ENCODE data around the gene DHRS9.

DNA sequence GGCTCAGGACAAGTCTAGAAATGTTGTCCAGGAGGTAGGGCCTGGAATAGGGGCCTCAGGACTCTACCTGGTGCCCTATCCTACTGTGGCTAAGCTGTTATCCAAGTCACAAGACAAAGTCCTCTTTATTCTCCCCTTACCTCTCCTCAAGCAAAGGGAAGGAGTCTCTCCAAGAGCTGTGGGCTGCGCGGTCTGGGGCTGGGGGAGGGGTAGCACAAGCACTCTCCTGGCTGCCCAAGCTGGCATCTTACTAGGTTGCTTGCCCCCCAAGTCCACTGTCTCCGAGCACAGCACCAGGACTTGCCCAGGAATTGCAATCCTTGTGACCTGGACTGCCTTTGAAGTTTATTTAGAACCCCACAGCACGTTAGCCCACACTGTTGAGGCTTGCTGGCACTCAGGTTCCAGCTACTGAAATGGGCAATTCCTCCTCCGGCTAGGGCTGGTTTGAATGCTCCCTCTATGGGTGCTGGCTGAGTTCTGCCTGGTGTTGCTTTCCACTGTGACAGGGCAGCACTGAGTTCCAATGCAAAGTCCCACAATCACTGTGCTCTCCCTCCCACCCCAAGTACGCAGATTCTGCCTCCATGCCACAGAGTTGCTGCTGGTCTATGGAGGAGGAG, 18.5 kb downstream of the DHRS9 start:
- no peak for TF ChIP-seq ZFP30 (CRISPR knock-in tag; IDR thresholded peaks at IDR 0.05)
- TF ChIP-seq RARB (CRISPR knock-in tag; IDR thresholded peaks at IDR 0.05) = no peak
- TF ChIP-seq, protein P1, sequence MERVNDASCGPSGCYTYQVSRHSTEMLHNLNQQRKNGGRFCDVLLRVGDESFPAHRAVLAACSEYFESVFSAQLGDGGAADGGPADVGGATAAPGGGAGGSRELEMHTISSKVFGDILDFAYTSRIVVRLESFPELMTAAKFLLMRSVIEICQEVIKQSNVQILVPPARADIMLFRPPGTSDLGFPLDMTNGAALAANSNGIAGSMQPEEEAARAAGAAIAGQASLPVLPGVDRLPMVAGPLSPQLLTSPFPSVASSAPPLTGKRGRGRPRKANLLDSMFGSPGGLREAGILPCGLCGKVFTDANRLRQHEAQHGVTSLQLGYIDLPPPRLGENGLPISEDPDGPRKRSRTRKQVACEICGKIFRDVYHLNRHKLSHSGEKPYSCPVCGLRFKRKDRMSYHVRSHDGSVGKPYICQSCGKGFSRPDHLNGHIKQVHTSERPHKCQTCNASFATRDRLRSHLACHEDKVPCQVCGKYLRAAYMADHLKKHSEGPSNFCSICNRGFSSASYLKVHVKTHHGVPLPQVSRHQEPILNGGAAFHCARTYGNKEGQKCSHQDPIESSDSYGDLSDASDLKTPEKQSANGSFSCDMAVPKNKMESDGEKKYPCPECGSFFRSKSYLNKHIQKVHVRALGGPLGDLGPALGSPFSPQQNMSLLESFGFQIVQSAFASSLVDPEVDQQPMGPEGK (CRISPR knock-in tag; IDR thresholded peaks at IDR 0.05; ENCODE audit: borderline replicate concordance) = no peak
- no peak for TF ChIP-seq ZFP3 (CRISPR knock-in tag; IDR thresholded peaks at IDR 0.05)
- no peak for TF ChIP-seq CSDC2 (CRISPR knock-in tag; IDR thresholded peaks at IDR 0.05)
- TF ChIP-seq ARNTL (CRISPR knock-in tag; IDR thresholded peaks at IDR 0.05; ENCODE audit: borderline replicate concordance, low read depth) = no peak
- no peak for TF ChIP-seq ZC3H10 (CRISPR knock-in tag; IDR thresholded peaks at IDR 0.05)

All from SK-N-SH treated with all-trans-retinoic acid at 6 μM for 48 hours (cell line).